Left ventricle myocardium inferior (tissue), 1 donor: ENCODE results near the gene USP7. TPM values are rescaled to one million over a fixed set of nuclear protein-coding genes. Genes with fewer than 3 reads are reported as not detected.
"Not testable (repeated sequence)": the region's sequence is repeated elsewhere in the genome, so short reads cannot be mapped to it uniquely, and the experiment has no call there.

Source experiments
- DNase-seq: peaks from one replicate; pipeline ENCODE4 v3.0.0-alpha.2; 2020
- H3K27ac ChIP-seq: fragments of 200-600 bp; replicated peaks from 2 replicates; pipeline ENCODE4 v1.8.0; 2021
- H3K27me3 ChIP-seq: fragments of 200-600 bp; 2 replicates; pipeline ENCODE4 v1.8.0; 2021; ENCODE audit warnings: low read depth
- H3K36me3 ChIP-seq: fragments of 200-600 bp; 2 replicates; pipeline ENCODE4 v1.8.0; 2021
- H3K4me1 ChIP-seq: fragments of 200-600 bp; 2 replicates; pipeline ENCODE4 v1.8.0; 2021
- H3K4me3 ChIP-seq: fragments of 200-600 bp; 2 replicates; pipeline ENCODE4 v1.8.0; 2021; ENCODE audit warnings: mild to moderate bottlenecking, moderate library complexity
- H3K9me3 ChIP-seq: fragments of 200-600 bp; replicated peaks from 2 replicates; pipeline ENCODE4 v1.8.0; 2021
- intact Hi-C: fragments of 100-400 bp; cut with micrococcal nuclease; formaldehyde crosslinking; loops from one replicate; pipeline ENCODE4 v1.11.0; 2022
- total RNA-seq: library from RNA; stranded (reverse); fragmentation: NEBNext Ultra II Directional; extraction: Animal tissue kit (Norgen Biotek cat#: 25700); gene quantifications from one replicate; pipeline ENCODE4 v1.2.1, GENCODE V29; 2021
- TF ChIP-seq, protein P1 (sequence below): fragments of 200-600 bp; IDR thresholded peaks from 2 replicates; pipeline ENCODE4 v1.8.0; 2021; ENCODE audit warnings: antibody characterized with exemption, mild to moderate bottlenecking, borderline replicate concordance
- donor health status: DM: no; HTN: yes; CAD: no; lungs with severe emphysema.

The USP7 gene
- total RNA-seq, 1 donor from 2014 or later = 54.7 TPM

DNA sequence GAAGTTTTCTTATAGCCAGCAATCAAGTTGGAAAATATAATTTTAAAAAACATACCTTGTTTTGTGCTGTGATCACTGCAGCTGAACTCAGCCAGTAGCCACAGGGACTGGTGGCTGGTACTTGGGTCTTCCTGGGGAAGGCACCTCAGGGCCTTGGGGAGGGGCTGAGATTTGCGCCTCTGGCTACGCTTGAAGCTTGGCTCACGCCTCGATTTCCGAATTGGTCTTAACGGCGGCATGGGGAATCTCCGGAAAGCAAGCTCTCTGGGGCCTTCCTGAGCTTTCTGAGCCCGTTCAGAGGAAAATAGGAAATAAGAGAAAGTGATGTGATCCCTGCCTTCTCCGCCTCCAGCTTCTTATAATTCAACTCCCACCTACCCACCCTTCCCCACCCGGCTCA lies 11.3 kb upstream of the USP7 start:
- TF ChIP-seq, protein P1, sequence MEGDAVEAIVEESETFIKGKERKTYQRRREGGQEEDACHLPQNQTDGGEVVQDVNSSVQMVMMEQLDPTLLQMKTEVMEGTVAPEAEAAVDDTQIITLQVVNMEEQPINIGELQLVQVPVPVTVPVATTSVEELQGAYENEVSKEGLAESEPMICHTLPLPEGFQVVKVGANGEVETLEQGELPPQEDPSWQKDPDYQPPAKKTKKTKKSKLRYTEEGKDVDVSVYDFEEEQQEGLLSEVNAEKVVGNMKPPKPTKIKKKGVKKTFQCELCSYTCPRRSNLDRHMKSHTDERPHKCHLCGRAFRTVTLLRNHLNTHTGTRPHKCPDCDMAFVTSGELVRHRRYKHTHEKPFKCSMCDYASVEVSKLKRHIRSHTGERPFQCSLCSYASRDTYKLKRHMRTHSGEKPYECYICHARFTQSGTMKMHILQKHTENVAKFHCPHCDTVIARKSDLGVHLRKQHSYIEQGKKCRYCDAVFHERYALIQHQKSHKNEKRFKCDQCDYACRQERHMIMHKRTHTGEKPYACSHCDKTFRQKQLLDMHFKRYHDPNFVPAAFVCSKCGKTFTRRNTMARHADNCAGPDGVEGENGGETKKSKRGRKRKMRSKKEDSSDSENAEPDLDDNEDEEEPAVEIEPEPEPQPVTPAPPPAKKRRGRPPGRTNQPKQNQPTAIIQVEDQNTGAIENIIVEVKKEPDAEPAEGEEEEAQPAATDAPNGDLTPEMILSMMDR = no peak
- H3K27me3 ChIP-seq = no peaks in the 10 kb centered on the region
- H3K36me3 ChIP-seq = no peaks in the 10 kb centered on the region
- no peak overlapping the region for H3K4me3 ChIP-seq
- peaks cover 6% of the 10 kb centered on the region for H3K9me3 ChIP-seq
- no peak overlapping the region for H3K27ac ChIP-seq
- DNase-seq = no peak
- no peaks in the 10 kb centered on the region for H3K4me1 ChIP-seq
- intact Hi-C loops = no loop called here

DNA sequence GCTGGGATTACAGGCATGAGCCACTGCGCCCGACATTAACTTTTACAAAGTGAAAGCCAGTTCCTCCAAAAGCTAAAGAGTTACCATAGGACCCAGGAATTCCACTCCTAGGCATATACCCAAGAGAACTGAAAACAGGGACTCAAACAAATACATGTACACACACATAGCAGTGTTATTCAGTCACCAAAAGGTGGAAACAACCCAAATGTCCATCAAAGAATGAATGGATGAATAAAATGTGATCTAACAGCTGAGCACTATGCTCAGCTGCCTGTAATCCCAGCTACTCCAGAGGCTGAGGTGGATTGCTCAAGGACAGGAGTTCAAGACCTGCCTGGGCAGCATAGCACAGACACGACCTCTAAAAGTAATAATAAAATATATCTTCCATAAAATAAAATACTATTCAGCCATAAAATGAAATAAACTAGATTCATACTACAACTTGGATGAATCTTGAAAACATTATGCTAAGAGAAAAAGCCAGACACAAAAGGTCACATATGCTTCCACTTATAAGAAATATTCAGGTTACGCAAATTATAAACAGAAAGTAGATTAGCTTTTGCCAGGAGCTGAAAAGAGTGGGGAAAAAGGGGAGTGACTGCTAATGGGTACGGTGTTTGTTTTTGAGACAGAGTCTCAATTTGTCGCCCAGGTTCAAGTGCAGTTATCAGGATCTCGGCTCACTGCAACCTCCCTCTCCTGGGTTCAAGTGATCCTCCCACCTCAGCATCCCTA lies 9.3 kb upstream of the USP7 start:
- Histone ChIP-seq H3K36me3 (no peaks in the 10 kb centered on the region), H3K4me3 (no peak overlapping the region), H3K27me3 (no peaks in the 10 kb centered on the region), H3K27ac (no peak overlapping the region), H3K9me3 (peaks cover 6% of the 10 kb centered on the region), H3K4me1 (no peaks in the 10 kb centered on the region)
- no peak for DNase-seq
- intact Hi-C loops = no loop called here
- TF ChIP-seq, protein P1 = no peak

DNA sequence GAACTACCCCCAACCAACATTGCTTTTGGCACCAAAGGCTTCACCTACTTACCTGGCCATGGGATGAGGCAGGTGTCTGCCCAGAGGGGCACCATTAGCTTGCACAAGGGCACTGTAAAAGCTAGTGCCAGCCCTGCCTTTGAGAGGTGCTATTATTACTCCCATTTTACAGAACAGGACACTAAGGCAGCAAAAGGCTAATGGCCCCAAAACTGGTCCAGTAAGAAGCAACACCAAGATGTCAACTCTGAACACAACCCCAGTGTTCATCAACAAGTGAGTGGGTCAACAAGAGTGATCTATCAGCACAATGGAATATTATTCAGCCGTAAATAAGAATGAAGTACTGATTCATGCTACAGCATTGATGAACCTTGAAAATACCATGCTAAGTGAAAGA lies 7.7 kb upstream of the USP7 start:
- no peak overlapping the region for H3K4me3 ChIP-seq
- H3K36me3 ChIP-seq = no peaks in the 10 kb centered on the region
- intact Hi-C loops = no loop called here
- no peaks in the 10 kb centered on the region for H3K27me3 ChIP-seq
- no peak overlapping the region for H3K27ac ChIP-seq
- TF ChIP-seq, protein P1 = no peak
- no peaks in the 10 kb centered on the region for H3K9me3 ChIP-seq
- no peaks in the 10 kb centered on the region for H3K4me1 ChIP-seq
- no peak for DNase-seq

DNA sequence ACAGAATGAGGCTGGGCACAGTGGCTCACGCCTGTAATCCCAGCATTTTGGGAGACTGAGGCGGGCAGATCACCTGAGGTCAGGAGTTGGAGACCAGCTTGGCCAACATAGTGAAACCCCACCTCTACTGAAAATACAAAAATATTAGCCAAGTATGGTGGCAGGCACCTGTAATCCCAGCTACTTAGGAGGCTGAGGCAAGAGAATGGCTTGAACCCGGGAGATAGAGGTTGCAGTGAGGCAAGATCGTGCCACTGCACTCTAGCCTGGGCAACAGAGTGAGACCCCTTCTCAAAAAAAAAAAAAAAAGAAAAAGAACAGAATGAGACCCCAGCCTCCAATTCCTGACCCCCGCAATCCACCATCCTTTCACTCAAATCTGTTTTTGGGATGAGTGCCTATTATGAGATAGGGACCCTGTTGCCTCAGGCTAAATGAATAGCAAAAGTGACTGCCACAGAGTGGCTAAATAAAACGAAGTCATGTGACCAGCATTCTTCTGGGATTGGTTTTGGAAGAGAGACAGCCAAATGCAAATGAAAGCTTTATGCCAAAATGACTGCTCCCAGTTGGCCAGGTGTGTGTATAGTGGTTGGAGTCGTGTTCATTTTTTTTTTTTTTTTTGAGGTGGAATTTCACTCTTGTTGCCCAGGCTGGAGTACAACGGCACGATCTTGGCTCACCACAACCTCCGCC lies 5.6 kb upstream of the USP7 start:
- not testable (repeated sequence) for H3K9me3 ChIP-seq, H3K4me3 ChIP-seq, H3K4me1 ChIP-seq, H3K27me3 ChIP-seq, H3K27ac ChIP-seq, DNase-seq, H3K36me3 ChIP-seq
- intact Hi-C loops = loop anchor here (10.0 kb wide), 1 partner anchor 65 kb away; no protein-coding TSS in a partner anchor

DNA sequence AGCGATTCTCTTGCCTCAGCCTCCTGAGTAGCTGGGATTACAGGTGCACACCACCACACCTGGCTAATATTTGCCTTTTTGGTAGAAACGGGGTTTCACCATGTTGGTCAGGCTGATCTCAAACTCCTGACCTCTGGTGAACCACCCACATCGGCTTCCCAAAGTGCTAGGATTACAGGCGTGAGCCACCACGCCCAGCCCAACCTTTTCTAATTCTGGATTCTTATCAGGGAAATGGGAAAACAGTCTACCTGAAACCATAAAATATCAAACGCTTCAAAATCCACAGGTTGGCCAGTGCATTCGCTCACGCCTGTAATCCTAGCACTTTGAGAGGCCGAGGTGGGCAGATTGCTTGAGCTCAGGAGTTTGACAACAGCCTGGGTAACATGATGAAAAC lies 4.3 kb upstream of the USP7 start:
- not testable (repeated sequence) for H3K4me1 ChIP-seq, DNase-seq, H3K4me3 ChIP-seq, H3K9me3 ChIP-seq, H3K36me3 ChIP-seq, H3K27me3 ChIP-seq, H3K27ac ChIP-seq
- intact Hi-C loops = loop anchor here (10.0 kb wide), 1 partner anchor 63 kb away; no protein-coding TSS in a partner anchor

DNA sequence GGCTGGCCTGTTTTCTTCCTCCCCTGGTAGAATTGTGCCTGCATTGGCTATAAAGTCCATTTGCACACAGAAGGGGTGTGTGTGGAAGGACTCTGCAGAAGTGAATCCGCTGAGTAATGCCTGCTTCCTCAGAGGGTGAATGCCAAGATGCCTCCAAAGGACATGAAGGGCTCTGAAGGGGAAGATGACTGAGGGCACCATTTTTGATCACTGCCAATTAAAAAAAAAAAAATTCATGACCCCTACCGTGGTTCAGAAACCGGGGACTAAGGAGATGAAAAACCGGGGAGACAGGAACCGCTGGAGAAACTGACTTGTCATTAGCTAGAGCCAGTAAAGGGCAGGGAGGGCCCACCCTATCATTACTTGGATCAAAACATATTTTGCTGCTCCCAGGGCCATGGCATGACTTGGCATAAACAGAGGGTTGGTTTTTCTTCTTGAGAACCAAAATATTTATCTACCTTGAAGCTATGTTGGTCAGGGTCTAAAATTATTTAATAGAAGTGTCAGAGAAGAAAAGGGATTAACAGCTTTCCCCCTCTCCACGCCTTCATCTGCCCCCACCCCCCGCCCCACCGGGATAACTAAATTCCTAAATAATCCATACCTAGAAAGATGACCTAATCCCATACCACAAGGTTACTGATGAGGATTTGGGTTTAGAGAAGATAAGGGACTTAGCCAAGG lies 3.6 kb upstream of the USP7 start:
- Histone ChIP-seq H3K27ac (no peak overlapping the region), H3K4me1 (peaks cover 13% of the 10 kb centered on the region), H3K4me3 (no peak overlapping the region), H3K9me3 (no peaks in the 10 kb centered on the region), H3K36me3 (no peaks in the 10 kb centered on the region), H3K27me3 (no peaks in the 10 kb centered on the region)
- TF ChIP-seq, protein P1 = no peak
- no peak for DNase-seq
- intact Hi-C loops = loop anchor here (10.0 kb wide), 1 partner anchor 62 kb away; no protein-coding TSS in a partner anchor
